Measurements from ENCODE around the gene FAM117B. TPM values are rescaled to one million over a fixed set of nuclear protein-coding genes. Genes with fewer than 3 reads are reported as not detected.

The FAM117B gene
- polyA plus RNA-seq (0.94 to 1.9 TPM (median 1.3 TPM) in 3 replicates), polyA minus RNA-seq (1.9 to 2.8 TPM (median 2.0 TPM) in 3 replicates)
- polyA plus RNA-seq (2011; ENCODE audit: low read depth), result 2.5 TPM
- 1.4 and 1.8 TPM in 2 replicates for polyA plus RNA-seq (2011; cell fraction: cytosol; rRNA removed)
- polyA plus RNA-seq (2011; cell fraction: nucleus; rRNA removed), result 2.3 TPM in 2 replicates
- polyA plus RNA-seq (2012; ENCODE audit: low replicate concordance), result 1.8 and 2.2 TPM in 2 replicates
- polyA minus RNA-seq (2011; cell fraction: cytosol; rRNA and poly(A)+ RNA removed), result 1.9 TPM
- 2.0 and 2.7 TPM in 2 replicates for polyA minus RNA-seq (2011; cell fraction: nucleus; rRNA and poly(A)+ RNA removed)

GRCh38 chr2:202634556-202635427 lies at the start of gene FAM117B:
Gene FAM117B, plus strand, starts transcription at chr2:202634969. Its CDS starts 219 bp downstream, at chr2:202635188.
- DNase-seq (ENCODE audit: low read depth, low spot score) (peak; percentile 77), FAIRE-seq (no peak)
- Histone ChIP-seq H3K4me1 (ENCODE audit: control insufficient read depth, extremely low read depth, insufficient read depth, low read length) (peaks cover 32% of the 10 kb centered on the region), H3K9me1 (ENCODE audit: control insufficient read depth, extremely low read depth, insufficient read depth, low read length) (no peaks in the 10 kb centered on the region), H3K9ac (ENCODE audit: control insufficient read depth, extremely low read depth, insufficient read depth, low read length) (peak within 1 kb of the TSS; percentile 81), H3K27me3 (ENCODE audit: control insufficient read depth, extremely low read depth, insufficient read depth, low read length) (no peaks in the 10 kb centered on the region), H3K9me3 (ENCODE audit: control insufficient read depth, low read depth, low read length) (no peaks in the 10 kb centered on the region), H2AFZ (ENCODE audit: control insufficient read depth, low read length) (peak within 1 kb of the TSS; percentile 87), H3K79me2 (ENCODE audit: control insufficient read depth, insufficient read depth, low read length) (peaks cover 2% of the 10 kb centered on the region), H3K36me3 (ENCODE audit: control insufficient read depth in 2 of 2, extremely low read depth in 1 of 2, insufficient read depth in 2 of 2, low read length in 2 of 2) (no peaks in the 10 kb centered on the region), H3K4me3 (ENCODE audit: control insufficient read depth in 2 of 3, extremely low read depth in 1 of 3, insufficient read depth in 2 of 3, low read depth in 1 of 3, low read length in 3 of 3) (peak within 1 kb of the TSS; percentile 84 to 91 (median 90)), H3K4me2 (ENCODE audit: control insufficient read depth, extremely low read depth, insufficient read depth, low read depth, low read length) (peak within 1 kb of the TSS; percentile 91), H4K20me1 (ENCODE audit: control insufficient read depth, extremely low read depth, insufficient read depth, low read length) (no peaks in the 10 kb centered on the region), H3K27ac (ENCODE audit: control insufficient read depth, insufficient read depth, low read length) (peak within 1 kb of the TSS; percentile 73)
- peak in 1 of 3 experiments; percentile 10 for TF ChIP-seq CTCF (optimal IDR thresholded peaks at IDR 0.05 in 1 of 3, IDR thresholded peaks at IDR 0.05 in 1 of 3, conservative IDR thresholded peaks at IDR 0.05 in 1 of 3; ENCODE audit: extremely low read depth in 1 of 3, insufficient read depth in 2 of 3, low read length in 3 of 3)
- TF ChIP-seq EZH2 (IDR thresholded peaks at IDR 0.05; ENCODE audit: low read length), result no peak
- dilution Hi-C loops (cut with MboI; ENCODE audit: extremely low pct_ligation_motif_present, low sequenced_read_pairs), result no loop called here

DNA sequence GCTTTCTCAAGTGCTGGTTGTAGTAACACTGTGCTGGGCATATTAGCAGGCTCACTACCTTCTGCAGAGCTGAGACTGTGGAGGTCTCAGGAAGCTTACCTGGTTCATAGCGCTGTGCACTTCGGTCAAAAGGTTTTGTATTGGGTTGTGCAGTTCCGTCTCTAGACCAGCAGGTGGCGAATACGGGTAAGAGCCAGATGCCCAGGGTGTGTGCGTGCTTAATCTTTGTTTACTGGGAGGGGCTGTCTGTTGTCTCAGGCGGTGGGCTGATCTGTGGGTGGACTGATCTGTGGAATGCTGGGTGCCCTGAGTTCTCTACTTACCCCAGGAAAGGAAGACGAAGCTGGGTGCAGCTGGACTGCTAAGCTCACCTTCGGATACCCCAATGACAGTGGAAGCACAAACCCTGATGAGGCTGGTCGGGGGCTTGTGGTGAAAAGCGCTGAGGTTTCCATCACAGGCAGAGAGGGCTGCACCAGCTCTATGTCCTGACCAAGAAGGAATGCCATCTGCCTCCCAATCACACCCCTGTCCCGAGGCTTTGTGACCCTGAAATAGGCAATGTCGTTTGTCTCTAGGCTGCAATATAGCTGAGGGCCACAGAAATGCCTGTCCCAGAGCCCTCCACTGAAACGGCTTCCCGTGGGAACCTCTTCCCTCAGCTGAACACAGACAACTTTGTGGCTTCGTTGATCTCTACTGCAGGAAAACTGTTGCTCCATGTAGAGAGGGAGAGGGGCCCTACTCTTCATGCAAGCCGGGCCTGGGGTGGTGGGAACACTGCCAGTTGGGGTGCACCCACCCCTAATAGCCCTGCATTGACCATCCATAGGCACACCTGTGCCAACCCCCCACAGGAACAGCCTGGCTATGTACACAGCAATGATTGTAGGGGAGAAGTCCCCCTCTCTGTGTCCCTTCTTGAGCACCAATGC lies 45.9 kb upstream of the FAM117B start:
- Histone ChIP-seq H3K9me1 (ENCODE audit: control insufficient read depth, extremely low read depth, insufficient read depth, low read length) (no peaks in the 10 kb centered on the region), H3K9me3 (ENCODE audit: control insufficient read depth, low read depth, low read length) (no peaks in the 10 kb centered on the region), H3K36me3 (ENCODE audit: control insufficient read depth in 2 of 2, extremely low read depth in 1 of 2, insufficient read depth in 2 of 2, low read length in 2 of 2) (no peaks in the 10 kb centered on the region), H4K20me1 (ENCODE audit: control insufficient read depth, extremely low read depth, insufficient read depth, low read length) (no peaks in the 10 kb centered on the region), H3K4me1 (ENCODE audit: control insufficient read depth, extremely low read depth, insufficient read depth, low read length) (peaks cover 7% of the 10 kb centered on the region), H3K9ac (ENCODE audit: control insufficient read depth, extremely low read depth, insufficient read depth, low read length) (no peak overlapping the region), H2AFZ (ENCODE audit: control insufficient read depth, low read length) (peak overlapping the region; percentile 73), H3K79me2 (ENCODE audit: control insufficient read depth, insufficient read depth, low read length) (no peaks in the 10 kb centered on the region), H3K27ac (ENCODE audit: control insufficient read depth, insufficient read depth, low read length) (no peak overlapping the region), H3K4me2 (ENCODE audit: control insufficient read depth, extremely low read depth, insufficient read depth, low read depth, low read length) (peak overlapping the region; percentile 53), H3K4me3 (ENCODE audit: control insufficient read depth in 2 of 3, extremely low read depth in 1 of 3, insufficient read depth in 2 of 3, low read depth in 1 of 3, low read length in 3 of 3) (no peak overlapping the region), H3K27me3 (ENCODE audit: control insufficient read depth, extremely low read depth, insufficient read depth, low read length) (no peaks in the 10 kb centered on the region)
- DNase-seq (ENCODE audit: low read depth, low spot score) (peak; percentile 36), FAIRE-seq (peak; percentile 94)
- TF ChIP-seq CTCF (optimal IDR thresholded peaks at IDR 0.05 in 1 of 3, IDR thresholded peaks at IDR 0.05 in 1 of 3, conservative IDR thresholded peaks at IDR 0.05 in 1 of 3; ENCODE audit: extremely low read depth in 1 of 3, insufficient read depth in 2 of 3, low read length in 3 of 3) (peak; percentile 92 to 94 (median 94)), EZH2 (IDR thresholded peaks at IDR 0.05; ENCODE audit: low read length) (no peak)
- dilution Hi-C loops (cut with MboI; ENCODE audit: extremely low pct_ligation_motif_present, low sequenced_read_pairs), result no loop called here
